NCI-H524 (cell line): ENCODE results near the gene HSD11B1.
A peak's percentile ranks its signal among the peaks of the same experiment; 100 is the strongest.

Experiments
- DNase-seq, 2 experiments: peaks; one replicate each; lab custom pipeline; 2025; lab: John Stamatoyannopoulos, UW

The HSD11B1 gene

GRCh38 chr1:209704584-209704983 lies at the start of gene HSD11B1:
TSS of gene HSD11B1 (plus strand) at chr1:209704846. CDS start at chr1:209704943, 97 bp downstream.
- DNase-seq = no peak

- no peak for DNase-seq
These were observed 49.0 kb upstream of the HSD11B1 start for GRCh38 chr1:209655411-209656231.

GRCh38 chr1:209657140-209657879 lies 47.3 kb upstream of the HSD11B1 start:
- no peak for DNase-seq

- no peak for DNase-seq
These were observed 46.7 kb upstream of the HSD11B1 start for GRCh38 chr1:209657918-209658317.

GRCh38 chr1:209659909-209660308 lies 44.7 kb upstream of the HSD11B1 start:
- DNase-seq = no peak

GRCh38 chr1:209661071-209661470 lies 43.6 kb upstream of the HSD11B1 start:
- no peak for DNase-seq

GRCh38 chr1:209662879-209663327 lies 41.7 kb upstream of the HSD11B1 start:
- no peak for DNase-seq

GRCh38 chr1:209667103-209667502 lies 37.5 kb upstream of the HSD11B1 start:
- no peak for DNase-seq

GRCh38 chr1:209667708-209668107 lies 36.9 kb upstream of the HSD11B1 start:
- DNase-seq = no peak

GRCh38 chr1:209670441-209671082 lies 34.1 kb upstream of the HSD11B1 start:
- DNase-seq = no peak

GRCh38 chr1:209672705-209673630 lies 31.7 kb upstream of the HSD11B1 start:
- DNase-seq = no peak

- DNase-seq = no peak
These were observed 30.8 kb upstream of the HSD11B1 start for GRCh38 chr1:209673631-209674417.

- DNase-seq = peak; percentile 31 to 59
These were observed 29.6 kb upstream of the HSD11B1 start, which contains the start of gene G0S2 for GRCh38 chr1:209674957-209675564. TSS of gene G0S2 (plus strand) at chr1:209675412. CDS start at chr1:209675685, 273 bp downstream.

- peak in 1 of 2 experiments; percentile 44 for DNase-seq
These were observed 29.0 kb upstream of the HSD11B1 start for GRCh38 chr1:209675565-209676154.

- no peak for DNase-seq
These were observed 25.6 kb upstream of the HSD11B1 start for GRCh38 chr1:209678981-209679539.

- DNase-seq = no peak
These were observed 18.8 kb upstream of the HSD11B1 start for GRCh38 chr1:209685821-209686220.

GRCh38 chr1:209686322-209686721 lies 18.3 kb upstream of the HSD11B1 start:
- DNase-seq = no peak

GRCh38 chr1:209688746-209689234 lies 15.9 kb upstream of the HSD11B1 start:
- no peak for DNase-seq

- DNase-seq = no peak
These were observed 15.2 kb upstream of the HSD11B1 start for GRCh38 chr1:209689477-209689876.
